Hepatocyte (in vitro differentiated cells): ENCODE results near the gene TK2.

Experiments used
- EZH2 ChIP-seq: fragments of 200-600 bp; sonication (generic); IDR thresholded peaks from 2 replicates; pipeline ENCODE4 v1.6.1; 2016; ENCODE audit warnings: antibody characterized with exemption, mild to moderate bottlenecking, borderline replicate concordance
- TF ChIP-seq, protein P1 (sequence below): fragments of 200-600 bp; sonication (generic); IDR thresholded peaks from 2 replicates; pipeline ENCODE4 v1.5.1; 2016; ENCODE audit warnings: antibody characterized with exemption, mild to moderate bottlenecking; ENCODE audit not compliant: poor library complexity

DNA sequence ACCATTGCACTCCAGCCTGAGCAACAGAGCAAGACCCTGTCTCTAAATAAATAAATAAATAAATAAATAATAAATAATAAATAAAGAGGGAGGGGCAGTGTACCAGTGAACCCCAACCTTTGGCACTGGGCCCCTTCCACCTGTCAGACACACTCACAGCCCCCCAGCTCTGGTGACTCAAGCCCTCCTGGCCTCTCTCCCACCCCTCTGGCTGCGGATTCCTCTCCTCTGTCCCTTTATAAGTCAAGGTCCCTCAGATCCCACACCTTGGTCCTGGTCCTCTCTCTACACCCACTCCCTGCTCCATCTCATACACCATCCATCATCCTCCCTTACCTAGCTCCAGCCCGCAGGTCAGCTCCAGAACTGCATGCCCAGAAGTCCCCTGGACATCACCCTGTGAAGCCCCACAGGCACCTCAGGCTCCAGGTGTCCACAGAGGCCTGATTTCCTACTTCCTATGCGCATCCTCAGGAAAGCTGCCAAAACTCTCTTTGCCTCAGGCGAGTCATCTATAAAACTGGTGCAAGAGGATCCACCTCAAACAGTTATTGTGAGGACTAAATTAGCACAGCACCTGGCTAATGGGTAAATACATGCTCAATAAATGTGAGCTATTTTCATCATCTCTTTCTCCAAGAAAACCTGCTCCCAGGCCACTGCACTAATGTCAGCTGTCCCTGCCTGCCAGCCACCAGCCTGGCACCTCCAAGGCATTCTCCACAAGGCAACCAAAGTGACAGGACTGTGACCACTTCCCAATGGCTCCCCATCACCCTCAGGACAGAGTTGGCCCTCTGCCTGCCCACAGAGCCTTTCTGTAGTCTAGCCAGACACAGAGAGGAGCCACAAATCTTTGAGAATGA, 76.0 kb downstream of the TK2 start:
- no peak for TF ChIP-seq EZH2
- TF ChIP-seq, protein P1, sequence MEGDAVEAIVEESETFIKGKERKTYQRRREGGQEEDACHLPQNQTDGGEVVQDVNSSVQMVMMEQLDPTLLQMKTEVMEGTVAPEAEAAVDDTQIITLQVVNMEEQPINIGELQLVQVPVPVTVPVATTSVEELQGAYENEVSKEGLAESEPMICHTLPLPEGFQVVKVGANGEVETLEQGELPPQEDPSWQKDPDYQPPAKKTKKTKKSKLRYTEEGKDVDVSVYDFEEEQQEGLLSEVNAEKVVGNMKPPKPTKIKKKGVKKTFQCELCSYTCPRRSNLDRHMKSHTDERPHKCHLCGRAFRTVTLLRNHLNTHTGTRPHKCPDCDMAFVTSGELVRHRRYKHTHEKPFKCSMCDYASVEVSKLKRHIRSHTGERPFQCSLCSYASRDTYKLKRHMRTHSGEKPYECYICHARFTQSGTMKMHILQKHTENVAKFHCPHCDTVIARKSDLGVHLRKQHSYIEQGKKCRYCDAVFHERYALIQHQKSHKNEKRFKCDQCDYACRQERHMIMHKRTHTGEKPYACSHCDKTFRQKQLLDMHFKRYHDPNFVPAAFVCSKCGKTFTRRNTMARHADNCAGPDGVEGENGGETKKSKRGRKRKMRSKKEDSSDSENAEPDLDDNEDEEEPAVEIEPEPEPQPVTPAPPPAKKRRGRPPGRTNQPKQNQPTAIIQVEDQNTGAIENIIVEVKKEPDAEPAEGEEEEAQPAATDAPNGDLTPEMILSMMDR = no peak
